SH-SY5Y (cell line): ENCODE data around the gene JAK2.

Source experiments
- GATA2 ChIP-seq: IDR thresholded peaks from 2 replicates; pipeline ENCODE4 v1.6.1; 2011; ENCODE audit warnings: mild to moderate bottlenecking, low read depth, low read length
- GATA3 ChIP-seq: IDR thresholded peaks from 2 replicates; pipeline ENCODE4 v1.6.1; 2011; ENCODE audit warnings: low read depth, mild to moderate bottlenecking, low read length, moderate library complexity

GRCh38 chr9:4964540-4964939 is 20.5 kb upstream of the JAK2 start:
- TF ChIP-seq GATA2 (no peak), GATA3 (no peak)
